T1000 (cell line): ENCODE results near the gene GRIK4.

Source experiments
- DNase-seq: peaks from one replicate; lab custom pipeline; 2025; ENCODE audit warnings: mixed read lengths; lab: John Stamatoyannopoulos, UW

The GRIK4 gene

GRCh38 chr11:120547811-120548681, 36.5 kb downstream of the GRIK4 start:
- DNase-seq: peak; percentile 69

- no peak for DNase-seq
Measured at GRCh38 chr11:120548682-120549209, 37.2 kb downstream of the GRIK4 start.

- DNase-seq: no peak
Measured at GRCh38 chr11:120549346-120549745, 37.8 kb downstream of the GRIK4 start.

GRCh38 chr11:120550007-120550406, 38.5 kb downstream of the GRIK4 start:
- no peak for DNase-seq

GRCh38 chr11:120551191-120551590, 39.6 kb downstream of the GRIK4 start:
- DNase-seq: no peak

GRCh38 chr11:120554766-120555432, 43.4 kb downstream of the GRIK4 start:
- no peak for DNase-seq

- no peak for DNase-seq
Measured at GRCh38 chr11:120555433-120555773, 43.9 kb downstream of the GRIK4 start.

GRCh38 chr11:120556797-120557196, 45.2 kb downstream of the GRIK4 start:
- DNase-seq: no peak

- no peak for DNase-seq
Measured at GRCh38 chr11:120558744-120559431, 47.3 kb downstream of the GRIK4 start.

GRCh38 chr11:120561286-120561685, 49.7 kb downstream of the GRIK4 start:
- no peak for DNase-seq

- DNase-seq: no peak
Measured at GRCh38 chr11:120562806-120563425, 51.4 kb downstream of the GRIK4 start.

- DNase-seq: no peak
Measured at GRCh38 chr11:120563703-120564572, 52.4 kb downstream of the GRIK4 start.

- no peak for DNase-seq
Measured at GRCh38 chr11:120564573-120565311, 53.2 kb downstream of the GRIK4 start.

- no peak for DNase-seq
Measured at GRCh38 chr11:120565466-120566155, 54.1 kb downstream of the GRIK4 start.

- DNase-seq: no peak
Measured at GRCh38 chr11:120566176-120566575, 54.6 kb downstream of the GRIK4 start.

GRCh38 chr11:120568572-120569307, 57.2 kb downstream of the GRIK4 start:
- no peak for DNase-seq

GRCh38 chr11:120569861-120570260, 58.3 kb downstream of the GRIK4 start:
- DNase-seq: no peak

- no peak for DNase-seq
Measured at GRCh38 chr11:120571476-120571875, 59.9 kb downstream of the GRIK4 start.

- no peak for DNase-seq
Measured at GRCh38 chr11:120573756-120574354, 62.3 kb downstream of the GRIK4 start.
